Ishikawa (cell line): ENCODE data around the gene ICOS.

Experiments
- EP300 ChIP-seq: IDR thresholded peaks from 2 replicates; pipeline ENCODE4 v1.6.1; 2012; ENCODE audit warnings: borderline replicate concordance
- FOXM1 ChIP-seq: IDR thresholded peaks from 2 replicates; pipeline ENCODE4 v1.6.1; 2012; ENCODE audit warnings: low read depth, borderline replicate concordance
- MAX ChIP-seq: IDR thresholded peaks from 2 replicates; pipeline ENCODE4 v1.6.1; 2012
- REST ChIP-seq: IDR thresholded peaks from 2 replicates; pipeline ENCODE4 v1.6.1; 2012; ENCODE audit warnings: low read depth, mild to moderate bottlenecking
- YY1 ChIP-seq: IDR thresholded peaks from 2 replicates; pipeline ENCODE4 v1.6.1; 2012; ENCODE audit warnings: low read depth
- ZBTB7A ChIP-seq: IDR thresholded peaks from 2 replicates; pipeline ENCODE4 v1.6.1; 2012; ENCODE audit warnings: low read depth

- TF ChIP-seq YY1: no peak
- TF ChIP-seq MAX: no peak
- TF ChIP-seq FOXM1: no peak
- no peak for TF ChIP-seq ZBTB7A
- TF ChIP-seq REST: no peak
- no peak for TF ChIP-seq EP300
Measured at GRCh38 chr2:203936949-203937348, 386 bp downstream of the ICOS start.
